Uterus (tissue), 4 donors: Measurements from ENCODE around the gene FADS1. TPM values are rescaled to one million over a fixed set of nuclear protein-coding genes. Genes with fewer than 3 reads are reported as not detected.

Source experiments
- DNase-seq, 2 donors: peaks; one replicate each; pipeline ENCODE4 v3.0.0-alpha.2; 2019 to 2020
- H3K27ac ChIP-seq, 2 donors: fragments of 200-600 bp; sonication (generic); 1 replicate in 1 of 2; 2 replicates in 1 of 2; pipeline ENCODE4 v1.5.1; 2016 to 2018
- H3K27me3 ChIP-seq, 2 donors: fragments of 200-600 bp; sonication (generic); one replicate each; pipeline ENCODE4 v1.5.1; 2018 to 2019; ENCODE audit warnings: control low read depth in 1 of 2
- H3K36me3 ChIP-seq, 2 donors: fragments of 200-600 bp; sonication (generic); one replicate each; pipeline ENCODE4 v1.5.1; 2019; ENCODE audit warnings: control low read depth in 1 of 2
- H3K4me1 ChIP-seq, 2 donors: fragments of 200-600 bp; sonication (generic); one replicate each; pipeline ENCODE4 v1.5.1; 2018 to 2019; ENCODE audit warnings: control low read depth in 1 of 2
- H3K4me3 ChIP-seq, 2 donors: fragments of 200-600 bp; sonication (generic); 1 replicate in 1 of 2; 2 replicates in 1 of 2; pipeline ENCODE4 v1.5.1; 2018 to 2019; ENCODE audit warnings: mild to moderate bottlenecking in 1 of 2
- H3K9me3 ChIP-seq, 2 donors: fragments of 200-600 bp; sonication (generic); one replicate each; pipeline ENCODE4 v1.5.1; 2019; ENCODE audit warnings: control low read depth in 1 of 2
- POLR2A ChIP-seq, 2 donors: fragments of 450-650 bp; IDR thresholded peaks; one replicate each; pipeline ENCODE4 v1.6.1; 2016; ENCODE audit warnings: antibody characterized with exemption in 2 of 2, mild to moderate bottlenecking in 1 of 2, moderate library complexity in 1 of 2
- intact Hi-C: fragments of 100-400 bp; cut with DNase I; formaldehyde crosslinking; loops from one replicate; pipeline ENCODE4 v1.15.1; 2023; ENCODE audit warnings: low total_unique reads
- total RNA-seq, 4 donors: library from RNA; depleted of rRNA in 3 of 4; stranded (reverse); fragments of >200 nt in 3 of 4; gene quantifications; one replicate each; pipeline versions ENCODE4 v1.1.0 to v1.2.4, GENCODE V29; 2014 to 2023
- TF ChIP-seq, protein P1 (sequence below), 4 experiments: fragments of 200-600 bp in 2 of 4; fragments of 450-650 bp in 2 of 4; sonication (generic) in 2 of 4; IDR thresholded peaks; one replicate each; pipeline ENCODE4 v1.5.1; 2016 to 2019; ENCODE audit warnings: antibody characterized with exemption in 4 of 4, mild to moderate bottlenecking in 2 of 4, moderate library complexity in 1 of 4
- donor health status: DM: yes; HTN: yes; CAD: no.

The FADS1 gene
- total RNA-seq, 4 donors from 2014 or later, result 23.8 to 57.1 (median 38.3) TPM

DNA sequence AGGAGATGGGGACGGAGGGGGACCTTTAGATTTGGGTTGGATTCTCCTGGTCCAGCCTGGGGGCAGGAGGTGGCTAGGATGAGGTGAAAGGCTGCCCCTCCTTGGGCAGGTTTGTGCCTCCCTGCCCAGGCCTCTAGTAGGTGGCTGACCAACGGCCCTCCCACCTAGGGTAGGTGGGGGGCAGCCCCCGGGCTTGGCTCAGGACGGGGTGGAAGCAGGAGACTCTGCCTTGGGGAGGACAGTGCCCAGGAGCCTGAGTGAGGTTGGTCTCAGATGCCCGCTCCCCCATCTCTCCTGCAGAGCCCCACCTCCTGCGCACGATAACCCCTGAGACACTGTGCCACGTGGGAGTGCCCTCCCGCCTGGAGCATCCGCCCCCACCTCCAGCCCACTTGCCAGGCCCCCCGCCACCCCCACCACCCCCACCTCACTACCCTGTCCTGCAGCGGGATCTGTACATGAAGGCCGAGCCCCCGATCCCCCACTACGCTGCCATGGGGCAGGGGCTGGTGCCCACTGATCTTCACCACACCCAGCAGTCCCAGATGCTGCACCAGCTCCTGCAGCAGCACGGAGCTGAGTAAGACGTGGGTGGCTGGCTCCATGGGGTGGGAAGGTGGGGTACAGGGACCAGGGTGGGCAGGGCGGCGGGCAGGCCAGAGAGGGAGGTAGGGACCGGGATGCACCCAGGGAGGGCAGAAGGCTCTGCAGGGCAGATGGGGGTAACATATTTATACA lies 46.7 kb downstream of the FADS1 start:
- no peak overlapping the region for H3K4me3 ChIP-seq
- peak overlapping the region; percentile 71 for H3K27ac ChIP-seq
- intact Hi-C loops, result no loop called here
- TF ChIP-seq POLR2A (IDR thresholded peaks at IDR 0.05), result no peak
- TF ChIP-seq, protein P1, sequence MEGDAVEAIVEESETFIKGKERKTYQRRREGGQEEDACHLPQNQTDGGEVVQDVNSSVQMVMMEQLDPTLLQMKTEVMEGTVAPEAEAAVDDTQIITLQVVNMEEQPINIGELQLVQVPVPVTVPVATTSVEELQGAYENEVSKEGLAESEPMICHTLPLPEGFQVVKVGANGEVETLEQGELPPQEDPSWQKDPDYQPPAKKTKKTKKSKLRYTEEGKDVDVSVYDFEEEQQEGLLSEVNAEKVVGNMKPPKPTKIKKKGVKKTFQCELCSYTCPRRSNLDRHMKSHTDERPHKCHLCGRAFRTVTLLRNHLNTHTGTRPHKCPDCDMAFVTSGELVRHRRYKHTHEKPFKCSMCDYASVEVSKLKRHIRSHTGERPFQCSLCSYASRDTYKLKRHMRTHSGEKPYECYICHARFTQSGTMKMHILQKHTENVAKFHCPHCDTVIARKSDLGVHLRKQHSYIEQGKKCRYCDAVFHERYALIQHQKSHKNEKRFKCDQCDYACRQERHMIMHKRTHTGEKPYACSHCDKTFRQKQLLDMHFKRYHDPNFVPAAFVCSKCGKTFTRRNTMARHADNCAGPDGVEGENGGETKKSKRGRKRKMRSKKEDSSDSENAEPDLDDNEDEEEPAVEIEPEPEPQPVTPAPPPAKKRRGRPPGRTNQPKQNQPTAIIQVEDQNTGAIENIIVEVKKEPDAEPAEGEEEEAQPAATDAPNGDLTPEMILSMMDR (IDR thresholded peaks at IDR 0.05), result no peak
- H3K9me3 ChIP-seq, result no peaks in the 10 kb centered on the region
- peaks cover 0 to 4% of the 10 kb centered on the region in 2 donors for H3K4me1 ChIP-seq
- no peaks in the 10 kb centered on the region for H3K36me3 ChIP-seq
- DNase-seq, result no peak
- no peaks in the 10 kb centered on the region for H3K27me3 ChIP-seq

DNA sequence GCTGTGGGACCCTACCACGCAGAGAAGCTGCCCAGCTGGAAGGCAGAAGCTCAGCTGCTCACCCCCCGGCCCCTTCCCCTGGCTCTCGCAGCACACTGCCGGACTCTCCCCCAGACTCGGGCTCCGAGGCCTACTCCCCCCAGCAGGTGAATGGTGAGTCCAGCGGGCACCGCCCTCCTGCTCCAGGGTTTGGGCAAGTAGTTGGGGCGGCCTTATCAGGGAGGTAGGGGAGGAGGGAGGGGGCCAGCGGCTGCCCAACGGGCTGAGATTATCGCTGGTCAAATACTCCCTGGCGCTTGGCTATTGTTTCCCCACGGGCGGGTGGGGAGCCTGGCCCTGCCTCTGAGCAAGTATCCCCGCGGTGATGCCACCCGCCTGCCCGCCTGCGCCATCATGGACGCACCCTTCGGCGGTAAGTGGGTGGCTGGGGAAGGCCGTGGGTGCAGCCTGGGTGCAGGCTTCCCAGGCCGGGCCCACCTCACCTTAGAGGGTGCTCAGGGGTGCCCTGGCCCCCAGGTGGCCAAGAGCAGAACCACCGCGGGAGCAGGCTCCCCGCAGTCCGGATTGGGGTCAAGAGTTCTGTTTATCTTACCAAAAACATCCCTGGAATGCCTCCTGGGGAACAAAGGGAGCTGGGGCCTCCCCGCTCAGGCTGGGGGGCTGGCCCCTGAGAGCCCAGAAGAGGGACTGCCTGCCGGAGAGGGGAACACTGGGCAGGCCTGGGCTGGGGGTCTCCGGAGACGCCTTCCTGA lies 47.5 kb downstream of the FADS1 start:
- DNase-seq, result no peak
- intact Hi-C loops, result no loop called here
- Histone ChIP-seq H3K27me3 (no peaks in the 10 kb centered on the region), H3K4me3 (no peak overlapping the region), H3K36me3 (no peaks in the 10 kb centered on the region), H3K9me3 (no peaks in the 10 kb centered on the region), H3K27ac (peak overlapping the region; percentile 71), H3K4me1 (peaks cover 0 to 4% of the 10 kb centered on the region in 2 donors)
- TF ChIP-seq, protein P1 (IDR thresholded peaks at IDR 0.05), result peak in 1 of 4 experiments; percentile 13
- TF ChIP-seq POLR2A (IDR thresholded peaks at IDR 0.05), result no peak

DNA sequence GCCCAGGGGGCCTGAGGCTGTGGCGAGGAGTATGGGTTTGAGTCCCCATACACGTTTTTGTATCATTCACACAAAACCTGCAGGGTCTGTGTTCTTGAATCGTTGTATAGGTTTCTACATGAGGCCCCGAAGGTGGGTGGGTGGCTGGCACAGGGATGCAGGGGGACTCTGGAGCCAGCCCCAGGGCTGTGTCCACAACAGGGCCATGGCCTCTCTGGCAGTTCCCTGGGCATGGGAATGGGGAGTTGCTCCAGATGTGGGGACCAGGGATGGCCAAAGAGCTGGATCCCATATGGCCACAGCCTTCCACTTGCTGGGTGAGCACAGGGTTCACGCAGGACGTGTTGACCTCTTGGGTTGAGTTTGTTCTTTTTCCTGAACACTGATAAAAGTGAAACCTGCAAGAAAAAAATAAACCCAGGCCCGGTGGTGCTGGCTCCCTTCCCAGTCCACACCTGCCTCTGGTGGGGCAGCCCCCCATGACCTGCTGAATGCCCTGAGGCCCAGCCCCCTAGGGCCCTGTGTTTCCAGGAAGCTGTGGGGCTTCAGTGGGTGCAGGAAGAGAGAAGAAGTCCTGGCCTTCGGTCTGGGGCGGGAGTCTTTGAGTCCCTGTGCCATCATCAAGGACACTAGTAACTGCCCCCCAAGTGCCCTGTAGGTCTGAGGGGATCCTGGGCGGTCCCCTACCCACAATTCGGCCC lies 48.3 kb downstream of the FADS1 start:
- H3K27me3 ChIP-seq, result no peaks in the 10 kb centered on the region
- no peaks in the 10 kb centered on the region for H3K36me3 ChIP-seq
- DNase-seq, result no peak
- intact Hi-C loops, result no loop called here
- peak overlapping the region; percentile 71 for H3K27ac ChIP-seq
- peaks cover 4 to 7% of the 10 kb centered on the region in 2 donors for H3K4me1 ChIP-seq
- H3K9me3 ChIP-seq, result no peaks in the 10 kb centered on the region
- no peak for TF ChIP-seq POLR2A (IDR thresholded peaks at IDR 0.05)
- H3K4me3 ChIP-seq, result no peak overlapping the region

DNA sequence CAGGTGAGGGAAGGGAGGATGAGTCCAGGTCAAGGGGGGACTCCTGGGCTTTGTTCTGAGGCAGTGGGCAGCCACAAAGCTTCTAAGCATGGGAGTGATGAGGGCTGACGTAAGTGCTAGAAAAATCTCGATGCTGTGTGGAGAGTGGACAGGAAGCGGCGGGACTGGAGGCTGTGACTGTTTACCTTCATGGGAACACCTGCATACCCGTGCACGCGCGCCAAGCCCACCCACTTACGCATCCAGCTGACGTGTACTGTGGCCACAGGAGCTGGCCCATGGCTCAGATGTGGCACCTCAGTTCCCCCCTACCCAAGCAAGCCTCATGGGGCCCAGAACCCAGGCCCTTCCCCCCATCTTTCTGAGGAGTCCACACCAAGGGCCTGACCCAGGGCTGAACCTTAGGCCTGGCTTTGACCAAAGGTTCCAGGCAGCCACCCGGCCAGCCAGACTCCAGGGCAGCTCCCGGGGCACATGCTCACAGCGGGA lies 50.4 kb downstream of the FADS1 start:
- intact Hi-C loops, result no loop called here
- TF ChIP-seq POLR2A (IDR thresholded peaks at IDR 0.05), result peak in 1 of 2 donors; percentile 26
- TF ChIP-seq, protein P1 (IDR thresholded peaks at IDR 0.05), result no peak
- Histone ChIP-seq H3K27me3 (no peaks in the 10 kb centered on the region), H3K27ac (peak overlapping the region; percentile 93 to 95), H3K4me3 (no peak overlapping the region), H3K4me1 (peaks cover 0 to 12% of the 10 kb centered on the region in 2 donors), H3K36me3 (no peaks in the 10 kb centered on the region), H3K9me3 (no peaks in the 10 kb centered on the region)
- DNase-seq, result peak in 1 of 2 donors; percentile 83

DNA sequence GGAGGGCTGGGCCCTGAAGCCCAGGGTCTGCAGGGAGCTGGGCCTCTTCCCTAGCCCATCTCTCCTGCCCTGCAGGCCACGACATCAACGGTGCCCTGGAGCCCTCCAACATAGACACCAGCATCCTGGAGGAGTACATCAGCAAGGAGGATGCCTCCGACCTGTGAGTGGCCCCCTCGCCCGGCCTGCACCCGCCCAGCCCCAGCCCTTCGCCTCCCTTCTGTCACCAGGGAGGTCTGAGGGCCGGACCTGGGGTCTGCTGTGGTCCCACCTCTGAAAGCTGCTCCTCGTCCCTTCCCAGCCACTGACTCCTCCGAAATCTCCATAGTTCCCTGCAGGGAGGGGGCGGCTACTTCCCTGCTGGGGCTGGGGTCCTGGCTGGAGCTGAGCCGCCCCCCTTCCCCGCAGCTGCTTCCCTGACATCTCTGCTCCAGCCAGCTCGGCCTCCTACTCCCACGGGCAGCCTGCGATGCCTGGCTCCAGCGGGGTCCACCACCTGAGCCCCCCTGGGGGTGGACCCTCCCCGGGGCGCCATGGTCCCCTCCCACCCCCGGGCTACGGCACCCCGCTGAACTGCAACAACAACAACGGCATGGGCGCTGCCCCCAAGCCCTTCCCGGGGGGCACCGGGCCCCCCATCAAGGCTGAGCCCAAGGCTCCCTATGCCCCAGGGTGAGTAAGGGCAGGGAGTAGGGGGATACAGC lies 51.1 kb downstream of the FADS1 start:
- peaks cover 0 to 12% of the 10 kb centered on the region in 2 donors for H3K4me1 ChIP-seq
- peak overlapping the region; percentile 93 to 95 for H3K27ac ChIP-seq
- no peak for DNase-seq
- intact Hi-C loops, result no loop called here
- no peaks in the 10 kb centered on the region for H3K36me3 ChIP-seq
- no peak for TF ChIP-seq POLR2A (IDR thresholded peaks at IDR 0.05)
- TF ChIP-seq, protein P1 (IDR thresholded peaks at IDR 0.05), result no peak
- no peaks in the 10 kb centered on the region for H3K27me3 ChIP-seq
- no peaks in the 10 kb centered on the region for H3K9me3 ChIP-seq
- H3K4me3 ChIP-seq, result no peak overlapping the region
